Measurements from ENCODE around the gene HERC4. TPM values are rescaled to one million over a fixed set of nuclear protein-coding genes. Genes with fewer than 3 reads are reported as not detected.

Gene HERC4
- total RNA-seq, 3 donors from 2014 or later, result 54.1 to 72.2 (median 62.3) TPM

- DNase-seq, result no peak
- no peak overlapping the region for H3K4me3 ChIP-seq
- no peaks in the 10 kb centered on the region for H3K36me3 ChIP-seq (ENCODE audit: low read depth)
These were observed 96.3 kb downstream of the HERC4 start for GRCh38 chr10:67978749-67979148.

GRCh38 chr10:67977251-67977650 is 97.8 kb downstream of the HERC4 start:
- no peaks in the 10 kb centered on the region for H3K4me1 ChIP-seq (ENCODE audit: low read depth)
- intact Hi-C loops (cut with DNase I, micrococcal nuclease), result no loop called here
- H3K36me3 ChIP-seq (ENCODE audit: low read depth), result no peaks in the 10 kb centered on the region
- ATAC-seq, result no peak
- no peak for DNase-seq
- H3K9me3 ChIP-seq, result no peaks in the 10 kb centered on the region
- TF ChIP-seq CTCF (IDR thresholded peaks at IDR 0.05), result no peak
- no peak overlapping the region for H3K4me3 ChIP-seq

More at GRCh38 chr10:67978749-67979148, 96.3 kb downstream of the HERC4 start:
- intact Hi-C loops (cut with DNase I, micrococcal nuclease), result no loop called here
- no peak for TF ChIP-seq CTCF (IDR thresholded peaks at IDR 0.05)
- Histone ChIP-seq H3K9me3 (no peaks in the 10 kb centered on the region), H3K4me1 (ENCODE audit: low read depth) (no peaks in the 10 kb centered on the region)
- no peak for ATAC-seq

- H3K9me3 ChIP-seq, result peaks cover under 1% of the 10 kb centered on the region
- no peak for TF ChIP-seq CTCF (IDR thresholded peaks at IDR 0.05)
- intact Hi-C loops (cut with DNase I, micrococcal nuclease), result no loop called here
- no peaks in the 10 kb centered on the region for H3K36me3 ChIP-seq (ENCODE audit: low read depth)
- H3K4me1 ChIP-seq (ENCODE audit: low read depth), result no peaks in the 10 kb centered on the region
- ATAC-seq, result peak; percentile 25
- no peak for DNase-seq
- H3K4me3 ChIP-seq, result no peak overlapping the region
These were observed 98.5 kb downstream of the HERC4 start for GRCh38 chr10:67976292-67977245.

- Histone ChIP-seq H3K4me3 (no peak overlapping the region), H3K9me3 (peaks cover 5% of the 10 kb centered on the region), H3K4me1 (ENCODE audit: low read depth) (no peaks in the 10 kb centered on the region), H3K36me3 (ENCODE audit: low read depth) (no peaks in the 10 kb centered on the region)
- TF ChIP-seq CTCF (IDR thresholded peaks at IDR 0.05), result no peak
- DNase-seq (no peak), ATAC-seq (no peak)
- intact Hi-C loops (cut with DNase I, micrococcal nuclease), result no loop called here
These were observed 99.2 kb downstream of the HERC4 start for GRCh38 chr10:67975871-67976270.

- no peaks in the 10 kb centered on the region for H3K36me3 ChIP-seq (ENCODE audit: low read depth)
- intact Hi-C loops (cut with DNase I, micrococcal nuclease), result no loop called here
These were observed 103.8 kb downstream of the HERC4 start for GRCh38 chr10:67971311-67971710.

More at GRCh38 chr10:67971311-67971710, 103.8 kb downstream of the HERC4 start:
- no peak for TF ChIP-seq CTCF (IDR thresholded peaks at IDR 0.05)
- H3K4me3 ChIP-seq, result no peak overlapping the region
- H3K9me3 ChIP-seq, result peaks cover 5% of the 10 kb centered on the region
- ATAC-seq (no peak), DNase-seq (no peak)
- no peaks in the 10 kb centered on the region for H3K4me1 ChIP-seq (ENCODE audit: low read depth)
